GM21737 (cell line): ENCODE measurements around the gene MREG.

Experiments
- ATAC-seq: cut with Tn5 transposase; IDR thresholded peaks from one replicate; pipeline ENCODE4 v1.9.1; 2021; ENCODE audit warnings: mild to moderate bottlenecking, moderate library complexity; ENCODE audit not compliant: unreplicated experiment

MREG gene

DNA sequence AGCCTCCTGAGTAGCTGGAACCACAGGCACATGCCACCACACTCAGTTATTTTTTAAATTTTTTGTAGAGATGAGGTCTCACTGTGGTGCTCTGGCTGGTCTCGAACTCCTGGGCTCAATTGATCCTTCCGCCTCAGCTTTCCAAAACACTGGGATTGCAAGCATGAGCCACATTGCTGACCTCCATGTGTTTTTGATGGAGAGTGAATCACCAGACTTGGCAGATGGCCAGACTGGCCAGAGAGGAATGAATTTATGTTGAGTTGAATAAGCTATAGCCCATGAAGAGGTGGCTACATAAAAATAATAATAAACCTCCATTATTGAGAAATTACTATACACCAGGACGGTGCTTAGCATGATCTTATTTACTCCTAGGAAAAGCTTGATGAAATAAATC is 91.5 kb downstream of the MREG start:
- ATAC-seq: no peak

DNA sequence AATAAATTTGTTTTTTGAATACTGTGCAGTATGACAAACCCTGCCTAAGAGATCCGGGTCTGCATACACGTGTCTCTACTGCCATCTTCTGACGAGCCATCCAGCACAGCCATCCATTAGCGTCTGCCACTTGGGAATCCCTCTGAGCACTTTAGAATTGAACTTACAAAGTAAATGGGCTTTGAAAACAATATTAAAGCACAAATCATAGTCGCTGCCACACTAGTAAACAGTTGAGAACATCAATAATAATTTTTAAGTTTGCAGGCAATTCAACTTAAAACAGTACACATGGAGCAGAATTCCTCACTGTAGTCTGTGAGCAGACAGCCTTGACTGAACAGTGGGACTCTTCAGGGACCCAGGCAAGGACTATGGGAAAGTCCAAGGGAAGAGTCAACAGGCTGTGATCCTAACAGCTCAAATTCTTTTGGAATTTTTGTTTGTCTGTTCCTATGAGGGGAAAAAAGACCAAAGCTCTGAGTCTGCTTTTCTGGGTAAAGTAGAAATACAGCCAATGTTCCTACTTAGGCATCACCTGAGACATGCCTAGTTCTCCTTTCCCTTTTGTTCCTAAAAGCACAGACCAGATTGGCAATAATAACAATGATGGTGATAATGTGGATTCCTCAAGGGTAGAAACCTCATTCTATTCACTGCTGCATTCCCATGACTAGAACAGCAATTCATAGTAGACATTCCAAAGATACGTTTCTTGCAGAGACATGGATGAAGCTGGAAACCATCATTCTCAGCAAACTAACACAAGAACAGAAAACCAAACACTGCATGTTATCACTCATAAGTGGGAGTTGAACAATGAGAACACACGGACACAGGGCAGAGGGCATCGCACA is 92.9 kb downstream of the MREG start:
- peak; percentile 49 for ATAC-seq

DNA sequence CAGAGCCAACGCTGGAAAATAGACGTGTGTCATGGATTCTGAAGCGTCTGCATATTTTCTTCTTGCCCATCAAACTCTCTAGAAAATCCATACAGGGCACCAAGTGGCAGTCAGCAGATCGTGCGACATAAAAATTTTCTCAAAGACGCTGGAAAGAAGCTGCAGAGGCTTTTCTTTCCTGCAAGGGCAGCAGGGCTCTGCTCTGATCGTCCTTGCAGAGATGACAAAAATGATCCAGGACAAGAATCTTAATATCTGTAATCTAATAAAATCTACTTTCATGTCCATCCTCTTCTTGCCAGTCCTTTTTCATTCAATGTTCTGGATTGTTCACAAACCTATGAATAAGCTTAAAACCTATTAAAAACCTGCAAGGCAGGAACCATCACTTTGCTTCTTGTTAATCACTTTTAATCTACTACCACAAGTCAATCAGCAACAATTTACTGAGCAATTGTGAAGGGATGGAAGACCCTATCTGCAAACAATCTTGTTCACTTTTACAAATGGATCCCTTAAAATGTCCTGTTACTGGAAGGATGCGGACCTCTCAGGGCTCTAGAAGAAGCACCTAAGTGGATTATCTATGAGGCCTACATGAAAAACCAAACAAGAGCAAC is 93.6 kb downstream of the MREG start:
- ATAC-seq: no peak

DNA sequence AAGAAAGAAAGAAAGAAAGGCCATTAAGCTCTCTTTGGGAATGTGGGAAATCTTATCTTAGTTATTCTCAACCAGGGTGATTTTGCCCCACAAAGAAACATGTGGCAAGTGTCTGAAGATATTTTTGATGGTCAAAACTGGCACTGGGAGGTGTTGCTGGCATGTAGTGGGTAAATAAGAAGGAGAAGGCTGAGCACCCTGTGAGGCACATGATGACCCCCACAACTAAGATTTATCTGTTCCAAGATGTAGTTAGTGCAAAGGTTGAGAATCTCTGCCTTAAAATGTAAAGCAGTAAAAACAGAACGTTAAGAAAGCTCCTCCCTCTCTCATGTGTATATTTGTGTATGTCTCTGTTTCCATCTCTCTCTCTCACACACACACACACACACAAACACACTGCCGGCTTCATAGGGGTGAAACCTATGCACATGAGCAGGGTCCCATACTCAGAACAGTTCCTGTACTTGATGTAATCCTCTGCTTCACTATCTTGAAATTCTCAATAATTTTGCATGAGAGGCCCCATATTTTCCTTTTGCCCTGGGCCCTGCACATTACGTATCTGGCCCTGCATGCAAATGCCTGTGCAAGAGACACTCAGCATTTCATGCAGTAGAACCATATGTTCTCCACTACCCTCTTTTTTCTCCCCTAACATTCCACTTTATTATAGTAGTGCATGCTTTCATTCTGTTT is 94.3 kb downstream of the MREG start:
- no peak for ATAC-seq

DNA sequence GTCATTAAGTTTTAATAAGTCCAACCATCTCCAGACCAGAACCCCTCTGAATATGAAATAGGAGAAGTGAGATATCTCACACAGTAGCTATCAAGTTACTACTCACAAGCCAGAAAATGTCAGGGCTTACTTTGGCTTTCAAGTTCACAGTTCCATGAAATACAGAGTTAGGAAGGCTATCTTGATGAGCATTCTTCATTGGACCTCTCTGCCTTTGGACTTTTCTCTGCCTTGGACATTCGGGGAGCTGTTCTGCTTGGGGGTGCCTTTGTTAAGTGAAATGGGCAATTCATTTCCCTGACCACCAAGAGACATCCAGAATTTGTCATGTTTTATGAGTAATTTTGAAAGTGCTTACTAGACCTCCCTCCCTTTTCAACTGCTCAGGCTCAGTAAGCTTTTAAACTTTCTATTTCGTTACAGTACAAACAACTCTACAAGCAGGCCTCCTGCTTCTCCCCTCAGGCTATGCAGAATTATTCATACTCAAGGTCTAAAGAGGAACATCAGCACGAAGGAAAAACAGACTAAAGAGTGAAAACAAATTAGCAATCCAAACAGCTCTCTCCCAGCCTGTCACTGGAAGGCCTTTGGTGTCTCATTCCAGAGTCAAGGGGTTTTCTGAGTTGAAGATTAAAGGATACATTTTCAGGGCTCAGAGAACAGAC is 95.3 kb downstream of the MREG start:
- ATAC-seq: peak; percentile 86

DNA sequence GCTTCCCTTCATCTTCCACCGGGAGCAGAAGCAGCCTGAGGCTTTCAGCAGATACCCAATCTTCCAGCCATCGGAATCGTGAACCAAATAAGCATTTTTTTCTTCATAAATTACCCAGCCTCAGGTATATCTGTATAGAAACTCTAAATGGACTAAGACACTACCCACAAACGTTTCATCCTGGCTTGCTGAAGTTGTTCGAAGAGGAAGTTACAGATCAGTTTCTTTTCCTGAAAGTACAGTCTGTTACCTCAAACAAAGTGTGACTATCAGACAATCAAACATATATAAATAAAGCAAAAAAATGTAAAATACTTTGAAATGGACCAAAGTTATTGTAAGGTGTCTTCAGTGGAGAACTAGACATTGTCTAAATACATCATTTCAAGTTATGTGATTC is 97.9 kb downstream of the MREG start:
- ATAC-seq: no peak

DNA sequence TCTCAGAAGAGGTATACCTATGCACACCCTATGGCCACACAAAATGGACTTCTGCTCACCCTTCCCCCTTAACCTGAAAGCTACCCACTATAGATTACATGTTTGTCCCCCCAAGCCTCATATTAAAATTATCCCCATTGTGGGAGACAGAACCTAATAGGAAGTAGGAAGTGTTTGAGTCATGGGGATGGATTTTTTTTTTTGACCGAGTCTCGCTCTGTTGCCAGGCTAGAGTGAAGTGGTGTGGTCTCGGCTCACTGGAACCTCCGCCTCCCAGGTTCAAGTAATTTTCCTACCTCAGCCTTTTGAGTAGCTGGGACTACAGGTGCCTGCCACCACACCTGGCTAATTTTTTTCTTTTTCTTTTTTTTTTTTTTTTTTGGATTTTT is 98.6 kb downstream of the MREG start:
- ATAC-seq: no peak

DNA sequence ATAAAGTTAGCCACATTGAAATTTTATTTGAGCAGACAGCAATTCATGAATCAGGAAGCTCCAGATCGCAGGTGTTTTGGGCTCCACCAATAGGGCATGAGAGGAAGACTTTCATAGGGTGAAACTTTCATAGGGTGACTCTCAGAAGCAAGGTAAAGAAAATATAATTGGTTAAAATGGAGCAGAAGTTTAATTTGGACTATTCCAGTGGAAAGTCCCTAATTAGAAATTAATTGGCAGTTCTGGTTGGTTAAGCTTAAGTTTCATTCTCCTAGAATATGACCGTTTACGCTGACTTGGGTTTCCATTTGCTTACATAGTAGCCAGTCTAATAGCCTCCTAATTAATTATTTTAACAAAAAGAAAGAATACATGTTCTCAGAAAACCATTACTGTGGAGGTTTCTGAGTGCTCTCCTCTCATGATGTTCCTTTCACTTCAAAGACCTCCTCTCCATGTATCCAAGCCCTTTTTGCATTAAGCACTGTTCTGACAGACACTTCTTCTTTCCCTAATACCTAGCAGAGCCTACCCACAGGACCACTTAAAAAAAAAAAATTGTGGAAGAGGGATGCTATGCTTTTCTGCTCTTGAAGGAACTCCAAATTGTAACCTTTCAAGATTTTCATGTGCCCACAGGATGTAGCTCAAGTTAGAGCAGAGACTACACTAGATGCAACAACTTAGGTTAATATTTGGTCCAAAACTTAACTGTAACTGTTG is 99.1 kb downstream of the MREG start:
- ATAC-seq: no peak

DNA sequence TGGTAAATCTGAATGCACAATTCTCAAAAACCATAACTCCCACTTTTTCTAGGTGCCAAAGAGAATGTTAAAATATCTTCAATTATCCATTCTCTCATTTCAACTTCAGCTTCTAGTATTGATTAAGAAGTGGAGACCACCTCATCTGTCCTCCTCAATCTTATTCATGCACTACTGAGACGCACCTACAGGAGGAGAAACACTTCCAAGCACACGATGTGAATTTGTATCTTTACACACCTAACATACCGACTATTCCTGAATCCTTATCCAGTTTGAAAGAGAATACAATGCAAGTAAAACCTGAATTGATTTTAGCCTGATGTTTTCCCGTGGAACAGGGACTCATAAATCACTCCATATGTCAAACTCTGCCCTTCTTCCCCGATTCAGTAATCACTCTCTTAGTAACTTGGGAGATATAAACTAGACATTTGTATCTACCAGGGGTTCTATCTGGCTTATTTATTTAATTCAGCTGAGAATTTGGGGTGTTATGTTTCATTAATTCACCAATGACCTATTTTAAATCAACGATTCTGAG is 101.0 kb downstream of the MREG start:
- no peak for ATAC-seq

DNA sequence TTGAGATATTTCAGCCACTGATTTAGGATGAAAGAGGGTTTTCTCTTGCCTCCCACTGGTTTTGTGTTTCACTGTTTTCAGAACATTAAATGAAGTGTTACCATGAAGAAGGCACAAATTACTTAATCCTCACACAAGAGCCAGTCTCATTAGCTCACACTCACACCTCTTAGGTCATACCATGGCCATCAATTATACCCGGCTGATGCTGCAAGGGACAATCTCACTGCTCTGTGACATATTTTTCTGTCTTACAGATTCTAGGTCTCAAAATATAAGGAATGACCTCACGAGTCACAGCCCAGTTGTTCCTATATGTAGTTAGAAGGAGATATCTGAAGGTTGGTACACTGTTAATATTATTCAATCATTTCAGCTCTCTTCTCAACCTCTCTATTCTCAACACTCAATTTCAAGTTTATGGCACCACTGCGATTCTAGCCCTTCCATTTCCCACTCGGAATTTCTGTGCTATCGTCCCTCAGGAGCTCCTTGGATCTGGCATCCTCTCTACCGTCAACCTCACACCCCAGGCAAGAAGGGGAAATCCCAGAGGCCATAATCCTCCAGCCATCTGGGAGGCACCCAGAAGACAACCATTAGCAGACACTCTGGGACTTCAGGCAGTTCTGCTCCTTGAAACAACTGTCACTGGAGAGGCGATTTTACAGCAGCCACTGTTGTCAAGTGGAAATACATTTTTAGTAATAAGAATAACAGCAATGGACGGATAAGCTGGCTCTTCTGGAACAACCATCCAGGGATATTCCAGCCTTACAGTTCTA is 101.9 kb downstream of the MREG start:
- ATAC-seq: no peak

DNA sequence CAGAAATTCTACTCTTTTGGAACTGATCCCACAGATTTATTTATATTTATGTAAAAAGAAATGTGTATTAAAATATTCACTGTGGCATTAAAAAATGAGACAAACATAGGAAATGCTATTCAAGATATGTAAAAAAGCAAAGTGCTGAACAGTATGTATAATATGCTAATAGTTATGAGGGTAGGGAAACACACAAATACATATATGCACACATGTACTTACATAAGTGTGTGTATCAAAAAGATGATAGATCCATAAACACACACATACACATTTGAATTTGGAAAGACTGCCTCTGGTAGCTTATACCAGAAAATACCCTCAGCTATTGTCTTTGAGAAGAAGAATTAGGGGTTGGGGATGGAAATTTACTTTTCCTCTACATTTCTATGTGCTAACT is 103.2 kb downstream of the MREG start:
- no peak for ATAC-seq

DNA sequence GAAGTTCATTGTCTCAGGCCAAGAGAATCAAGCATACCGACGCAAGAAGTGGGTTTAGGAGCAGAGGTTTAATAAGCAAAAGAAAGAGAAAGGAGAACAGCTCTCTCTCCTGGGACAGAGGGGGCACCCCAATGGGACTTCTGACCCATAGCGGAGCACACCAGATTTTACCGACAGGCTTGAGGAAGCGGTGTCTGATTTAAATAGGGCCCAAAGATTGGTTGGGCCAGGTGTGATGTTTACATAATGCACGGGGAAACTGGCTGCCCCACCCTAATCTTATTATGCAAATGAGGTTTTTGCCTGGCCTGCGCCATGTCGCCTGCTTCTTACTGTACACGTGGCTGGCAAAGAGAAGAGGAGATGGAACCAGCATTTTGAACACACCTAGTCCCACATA is 106.2 kb downstream of the MREG start:
- no peak for ATAC-seq

DNA sequence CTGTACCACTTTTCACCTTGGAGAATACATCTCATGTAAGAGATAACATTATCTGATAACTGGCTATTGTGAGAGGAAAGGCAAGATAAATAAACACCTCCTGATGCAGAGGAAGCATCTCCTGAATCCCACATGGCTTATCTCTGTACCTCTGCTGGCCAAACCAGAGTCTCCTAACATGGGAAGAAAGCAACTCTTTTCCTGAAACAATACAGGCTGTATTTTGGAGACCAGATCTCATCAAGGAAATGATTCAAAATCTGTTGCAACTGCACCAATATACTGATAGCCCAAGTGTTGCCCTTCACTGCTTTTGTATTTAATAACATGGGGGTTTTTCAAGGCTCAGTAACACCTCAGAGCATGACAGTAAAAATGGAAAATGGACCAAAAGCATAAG is 106.9 kb downstream of the MREG start:
- no peak for ATAC-seq

DNA sequence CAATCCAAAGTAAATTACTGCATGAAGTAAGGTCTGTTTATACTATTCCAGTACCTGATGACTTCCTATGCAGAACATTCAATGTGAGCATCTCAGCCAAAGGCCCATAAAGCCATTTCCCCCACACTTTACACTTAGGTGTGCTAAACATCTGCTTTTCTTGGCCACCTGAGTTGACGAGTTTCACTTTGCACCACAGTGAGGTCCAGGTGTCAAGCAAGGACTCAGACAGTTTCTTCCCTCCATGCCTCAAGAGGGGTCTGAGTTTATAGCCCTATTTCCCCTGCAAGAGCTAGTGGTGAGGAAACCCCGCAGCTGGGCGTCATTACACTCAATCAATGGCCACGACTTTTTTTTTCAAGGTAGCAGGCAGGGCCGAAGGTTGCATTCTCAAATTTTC is 107.7 kb downstream of the MREG start:
- no peak for ATAC-seq

DNA sequence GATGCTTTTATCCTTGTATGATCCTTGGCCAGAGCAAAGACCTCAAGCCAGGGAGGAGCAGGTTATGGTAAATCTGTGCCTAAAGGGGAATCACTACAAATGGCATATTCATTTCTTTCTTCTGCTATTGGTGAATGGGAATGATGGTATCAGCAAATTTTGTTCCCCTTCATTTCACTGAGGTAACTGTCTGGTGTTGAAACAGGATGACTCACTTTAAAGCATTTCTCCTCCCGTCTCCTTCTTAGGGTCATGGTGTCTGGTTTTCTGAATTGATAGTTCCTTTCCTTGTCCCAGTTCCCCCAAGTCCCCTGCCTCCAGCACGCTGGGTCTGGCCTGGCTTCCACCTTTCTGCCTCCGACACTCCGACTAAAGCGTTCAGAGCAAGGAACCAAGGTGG is 109.2 kb downstream of the MREG start:
- ATAC-seq: no peak

DNA sequence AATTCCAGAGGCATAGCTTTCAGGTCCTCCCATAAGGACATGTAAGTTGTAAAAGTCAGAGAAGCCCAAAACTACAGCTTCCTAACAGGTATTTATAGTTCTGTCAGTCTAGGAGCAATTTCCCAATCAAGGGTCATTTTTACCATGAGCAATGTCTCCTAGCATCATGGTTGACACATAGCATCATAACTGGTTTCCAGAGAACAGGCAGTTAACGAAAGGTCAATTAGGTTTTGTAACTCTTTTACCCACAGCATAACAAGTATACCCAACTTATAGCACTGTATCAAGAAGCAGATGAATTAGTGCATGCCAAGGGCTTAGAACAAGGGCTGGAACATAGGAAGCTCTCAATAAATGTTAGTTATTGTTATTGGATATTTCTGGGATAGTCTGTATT is 110.1 kb downstream of the MREG start:
- no peak for ATAC-seq

DNA sequence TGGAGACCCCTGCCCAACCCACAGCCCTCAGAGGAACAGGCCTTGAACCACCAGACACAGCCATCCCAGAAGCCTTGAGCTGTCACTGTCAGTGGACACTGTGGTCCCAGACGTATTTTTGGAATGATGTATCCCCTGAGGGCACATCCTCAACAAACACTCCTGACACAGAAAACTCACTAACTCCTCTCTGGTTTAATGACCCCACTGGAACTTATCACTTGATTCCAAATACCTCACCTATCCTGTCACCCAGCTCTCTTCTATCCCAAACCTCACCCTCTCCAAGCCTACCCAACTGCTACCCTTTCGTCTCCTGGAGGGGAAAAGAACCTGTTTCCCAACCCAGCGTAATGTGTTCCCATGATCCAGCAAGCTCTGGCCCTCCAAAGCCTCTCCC is 111.6 kb downstream of the MREG start:
- no peak for ATAC-seq

DNA sequence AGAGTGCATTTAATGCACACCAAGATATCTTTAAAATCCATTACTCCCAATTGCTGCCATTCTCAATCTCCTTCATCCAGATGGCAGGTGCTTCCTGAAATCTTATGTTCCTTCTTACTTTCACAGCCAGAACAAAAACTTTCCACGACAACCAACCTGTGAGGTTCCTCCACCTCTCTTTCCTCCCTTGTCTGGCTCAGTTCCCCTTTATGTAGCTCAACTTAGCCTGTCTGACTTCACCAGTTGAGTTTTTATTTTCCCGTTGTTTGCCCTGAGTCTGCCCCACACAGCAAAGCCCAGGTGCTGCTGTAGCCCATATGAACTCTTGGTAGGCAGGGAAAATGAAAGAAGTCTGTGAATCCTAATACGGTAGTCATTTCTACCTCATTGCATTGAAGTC is 112.5 kb downstream of the MREG start:
- no peak for ATAC-seq

DNA sequence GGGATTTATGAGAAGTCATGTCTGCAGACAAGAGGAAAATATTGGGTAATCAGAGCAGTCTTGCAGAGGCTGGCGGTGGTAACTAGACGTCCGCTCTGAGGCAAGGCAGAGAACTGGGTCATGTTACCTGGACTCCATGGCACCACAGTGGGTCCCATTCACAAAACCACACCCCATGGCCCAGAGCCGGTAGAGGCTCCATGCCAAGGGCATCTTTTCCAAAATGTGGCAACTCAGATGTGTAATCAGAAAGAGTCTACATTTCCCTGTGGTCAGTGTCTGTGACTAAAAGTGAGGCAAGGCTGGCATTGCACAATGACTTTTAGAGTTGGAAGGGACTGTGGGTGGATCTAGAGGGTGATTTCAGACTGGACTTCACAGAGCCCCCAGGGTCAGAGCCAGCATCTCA is 113.1 kb downstream of the MREG start:
- ATAC-seq: no peak
